ENCODE data around the gene CDK12. TPM values are rescaled to one million over a fixed set of nuclear protein-coding genes. Genes with fewer than 3 reads are reported as not detected.

CDK12 gene
- total and polyA plus RNA-seq, 4 donors, result 7.5 to 30.3 (median 15.0) TPM

DNA sequence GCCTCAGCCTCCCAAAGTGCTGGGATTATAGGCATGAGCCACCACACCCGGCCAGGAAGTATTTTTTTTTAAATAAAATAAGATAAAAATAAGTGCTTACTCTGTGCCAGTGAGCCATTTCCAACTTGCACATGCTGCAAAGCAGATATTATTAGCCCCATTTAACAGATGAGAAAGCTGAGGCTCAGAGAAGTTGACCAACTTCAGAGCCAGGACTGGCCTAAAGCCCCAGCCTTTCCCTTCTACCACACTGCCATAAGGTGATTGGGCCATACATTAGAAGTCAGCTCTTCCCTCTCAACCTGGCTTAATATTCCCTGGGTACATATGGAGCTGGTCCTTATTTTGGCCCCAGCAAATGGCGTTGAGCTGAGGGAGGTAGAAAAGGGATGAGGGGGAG lies 121.4 kb downstream of the CDK12 start:
- WGBS, result 37% methylated on average over 2 of the region's 2 CpGs
- TF ChIP-seq, protein P1, sequence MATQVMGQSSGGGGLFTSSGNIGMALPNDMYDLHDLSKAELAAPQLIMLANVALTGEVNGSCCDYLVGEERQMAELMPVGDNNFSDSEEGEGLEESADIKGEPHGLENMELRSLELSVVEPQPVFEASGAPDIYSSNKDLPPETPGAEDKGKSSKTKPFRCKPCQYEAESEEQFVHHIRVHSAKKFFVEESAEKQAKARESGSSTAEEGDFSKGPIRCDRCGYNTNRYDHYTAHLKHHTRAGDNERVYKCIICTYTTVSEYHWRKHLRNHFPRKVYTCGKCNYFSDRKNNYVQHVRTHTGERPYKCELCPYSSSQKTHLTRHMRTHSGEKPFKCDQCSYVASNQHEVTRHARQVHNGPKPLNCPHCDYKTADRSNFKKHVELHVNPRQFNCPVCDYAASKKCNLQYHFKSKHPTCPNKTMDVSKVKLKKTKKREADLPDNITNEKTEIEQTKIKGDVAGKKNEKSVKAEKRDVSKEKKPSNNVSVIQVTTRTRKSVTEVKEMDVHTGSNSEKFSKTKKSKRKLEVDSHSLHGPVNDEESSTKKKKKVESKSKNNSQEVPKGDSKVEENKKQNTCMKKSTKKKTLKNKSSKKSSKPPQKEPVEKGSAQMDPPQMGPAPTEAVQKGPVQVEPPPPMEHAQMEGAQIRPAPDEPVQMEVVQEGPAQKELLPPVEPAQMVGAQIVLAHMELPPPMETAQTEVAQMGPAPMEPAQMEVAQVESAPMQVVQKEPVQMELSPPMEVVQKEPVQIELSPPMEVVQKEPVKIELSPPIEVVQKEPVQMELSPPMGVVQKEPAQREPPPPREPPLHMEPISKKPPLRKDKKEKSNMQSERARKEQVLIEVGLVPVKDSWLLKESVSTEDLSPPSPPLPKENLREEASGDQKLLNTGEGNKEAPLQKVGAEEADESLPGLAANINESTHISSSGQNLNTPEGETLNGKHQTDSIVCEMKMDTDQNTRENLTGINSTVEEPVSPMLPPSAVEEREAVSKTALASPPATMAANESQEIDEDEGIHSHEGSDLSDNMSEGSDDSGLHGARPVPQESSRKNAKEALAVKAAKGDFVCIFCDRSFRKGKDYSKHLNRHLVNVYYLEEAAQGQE (IDR thresholded peaks at IDR 0.05), result no peak
- TF ChIP-seq, protein P2, sequence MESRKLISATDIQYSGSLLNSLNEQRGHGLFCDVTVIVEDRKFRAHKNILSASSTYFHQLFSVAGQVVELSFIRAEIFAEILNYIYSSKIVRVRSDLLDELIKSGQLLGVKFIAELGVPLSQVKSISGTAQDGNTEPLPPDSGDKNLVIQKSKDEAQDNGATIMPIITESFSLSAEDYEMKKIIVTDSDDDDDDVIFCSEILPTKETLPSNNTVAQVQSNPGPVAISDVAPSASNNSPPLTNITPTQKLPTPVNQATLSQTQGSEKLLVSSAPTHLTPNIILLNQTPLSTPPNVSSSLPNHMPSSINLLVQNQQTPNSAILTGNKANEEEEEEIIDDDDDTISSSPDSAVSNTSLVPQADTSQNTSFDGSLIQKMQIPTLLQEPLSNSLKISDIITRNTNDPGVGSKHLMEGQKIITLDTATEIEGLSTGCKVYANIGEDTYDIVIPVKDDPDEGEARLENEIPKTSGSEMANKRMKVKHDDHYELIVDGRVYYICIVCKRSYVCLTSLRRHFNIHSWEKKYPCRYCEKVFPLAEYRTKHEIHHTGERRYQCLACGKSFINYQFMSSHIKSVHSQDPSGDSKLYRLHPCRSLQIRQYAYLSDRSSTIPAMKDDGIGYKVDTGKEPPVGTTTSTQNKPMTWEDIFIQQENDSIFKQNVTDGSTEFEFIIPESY (IDR thresholded peaks at IDR 0.05), result no peak
- TF ChIP-seq HNF4G (IDR thresholded peaks at IDR 0.05) (no peak), YY1 (IDR thresholded peaks at IDR 0.05) (no peak), FOXA1 (IDR thresholded peaks at IDR 0.05) (no peak), TAF1 (conservative IDR thresholded peaks at IDR 0.05) (no peak), GABPA (IDR thresholded peaks at IDR 0.05 in 1 of 2, conservative IDR thresholded peaks at IDR 0.05 in 1 of 2) (no peak), RAD21 (IDR thresholded peaks at IDR 0.05) (no peak), NR2F2 (IDR thresholded peaks at IDR 0.05) (no peak), FOXA2 (IDR thresholded peaks at IDR 0.05) (no peak), HNF4A (conservative IDR thresholded peaks at IDR 0.05) (no peak), EGR1 (IDR thresholded peaks at IDR 0.05; ENCODE audit: low read depth in 2 of 2) (no peak), RXRA (IDR thresholded peaks at IDR 0.05) (no peak), SP1 (IDR thresholded peaks at IDR 0.05) (no peak), JUND (IDR thresholded peaks at IDR 0.05) (no peak)
- TF ChIP-seq, protein P3, sequence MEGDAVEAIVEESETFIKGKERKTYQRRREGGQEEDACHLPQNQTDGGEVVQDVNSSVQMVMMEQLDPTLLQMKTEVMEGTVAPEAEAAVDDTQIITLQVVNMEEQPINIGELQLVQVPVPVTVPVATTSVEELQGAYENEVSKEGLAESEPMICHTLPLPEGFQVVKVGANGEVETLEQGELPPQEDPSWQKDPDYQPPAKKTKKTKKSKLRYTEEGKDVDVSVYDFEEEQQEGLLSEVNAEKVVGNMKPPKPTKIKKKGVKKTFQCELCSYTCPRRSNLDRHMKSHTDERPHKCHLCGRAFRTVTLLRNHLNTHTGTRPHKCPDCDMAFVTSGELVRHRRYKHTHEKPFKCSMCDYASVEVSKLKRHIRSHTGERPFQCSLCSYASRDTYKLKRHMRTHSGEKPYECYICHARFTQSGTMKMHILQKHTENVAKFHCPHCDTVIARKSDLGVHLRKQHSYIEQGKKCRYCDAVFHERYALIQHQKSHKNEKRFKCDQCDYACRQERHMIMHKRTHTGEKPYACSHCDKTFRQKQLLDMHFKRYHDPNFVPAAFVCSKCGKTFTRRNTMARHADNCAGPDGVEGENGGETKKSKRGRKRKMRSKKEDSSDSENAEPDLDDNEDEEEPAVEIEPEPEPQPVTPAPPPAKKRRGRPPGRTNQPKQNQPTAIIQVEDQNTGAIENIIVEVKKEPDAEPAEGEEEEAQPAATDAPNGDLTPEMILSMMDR (IDR thresholded peaks at IDR 0.05; ENCODE audit: low read depth, low read length, missing input control), result no peak
- Histone ChIP-seq H3K4me1 (ENCODE audit: control insufficient read depth in 4 of 4, insufficient read depth in 4 of 4, low read length in 3 of 4) (peaks cover 4 to 13% (median 9%) of the 10 kb centered on the region in 4 donors), H3K4me3 (ENCODE audit: low read depth in 1 of 3, low read length in 3 of 3) (no peak overlapping the region), H3K36me3 (ENCODE audit: control insufficient read depth in 4 of 4, insufficient read depth in 3 of 4, low read depth in 1 of 4, low read length in 3 of 4) (no peaks in the 10 kb centered on the region), H3K27ac (ENCODE audit: low read depth in 1 of 2, low read length in 2 of 2) (no peak overlapping the region), H3K27me3 (ENCODE audit: control insufficient read depth in 4 of 4, insufficient read depth in 4 of 4, low read length in 3 of 4) (no peaks in the 10 kb centered on the region), H3K9me3 (ENCODE audit: control insufficient read depth in 4 of 4, low read length in 3 of 4) (no peaks in the 10 kb centered on the region), H3K9ac (ENCODE audit: low read depth in 1 of 2, low read length in 2 of 2) (no peak overlapping the region)
- no peak for DNase-seq (ENCODE audit: low spot score)

Small RNA genes lying within 50 kb of the gene (small RNA-seq; reads per million reads assigned to genes)
- not detected for gene RNU6-233P

Other genes with a start within 250 kb of the CDK12 start
- not detected for gene STAC2, start 235.5 kb upstream of the CDK12 start, total RNA-seq
- not detected for gene STAC2, start 235.5 kb upstream of the CDK12 start, polyA plus RNA-seq
- 1 to 10 TPM; 7.9 to 8.4 TPM for gene FBXL20, start 59.9 kb upstream of the CDK12 start, total RNA-seq
- 1 to 10 TPM; 1.6 to 2.5 TPM for gene FBXL20, start 59.9 kb upstream of the CDK12 start, polyA plus RNA-seq
- 10 to 100 TPM; 12.0 to 19.3 TPM for gene MED1, start 10.2 kb upstream of the CDK12 start, total RNA-seq
- gene MED1, start 10.2 kb upstream of the CDK12 start, polyA plus RNA-seq, result 1 to 10 TPM; 4.4 to 6.2 TPM
- not detected for gene NEUROD2, start 146.4 kb downstream of the CDK12 start, total RNA-seq
- gene NEUROD2, start 146.4 kb downstream of the CDK12 start, polyA plus RNA-seq, result not detected
- under 1 TPM in 1 of 2 donors, not detected in 1; 0.14 TPM for gene PPP1R1B, start 165.5 kb downstream of the CDK12 start, total RNA-seq
- not detected for gene PPP1R1B, start 165.5 kb downstream of the CDK12 start, polyA plus RNA-seq
- 10 to 100 TPM; 20.4 to 26.0 TPM for gene STARD3, start 175.7 kb downstream of the CDK12 start, total RNA-seq
- gene STARD3, start 175.7 kb downstream of the CDK12 start, polyA plus RNA-seq, result 10 to 100 TPM; 15.0 to 34.0 TPM
- under 1 TPM; 0.14 to 0.67 TPM for gene TCAP, start 203.9 kb downstream of the CDK12 start, total RNA-seq
- gene TCAP, start 203.9 kb downstream of the CDK12 start, polyA plus RNA-seq, result under 1 TPM in 1 of 2 donors, not detected in 1; 0.22 TPM
- gene PNMT, start 207.0 kb downstream of the CDK12 start, total RNA-seq, result 1 to 10 TPM in 1 of 2 donors, not detected in 1; 8.6 TPM
- under 1 TPM; 0.20 to 0.26 TPM for gene PNMT, start 207.0 kb downstream of the CDK12 start, polyA plus RNA-seq
- 10 to 100 TPM in 1 of 2 donors, 1 to 10 TPM in 1; 7.9 to 19.5 TPM for gene PGAP3, start 226.6 kb downstream of the CDK12 start, total RNA-seq
- 10 to 100 TPM; 13.3 to 14.6 TPM for gene PGAP3, start 226.6 kb downstream of the CDK12 start, polyA plus RNA-seq
- gene ERBB2, start 238.6 kb downstream of the CDK12 start, total RNA-seq, result 10 to 100 TPM; 21.0 to 28.8 TPM
- gene ERBB2, start 238.6 kb downstream of the CDK12 start, polyA plus RNA-seq, result 10 to 100 TPM in 1 of 2 donors, 1 to 10 TPM in 1; 4.7 to 10.5 TPM

Data from liver (tissue), 10 donors.